Left ventricle myocardium inferior (tissue), 1 donor: Measurements from ENCODE around the gene SECTM1. TPM values are rescaled to one million over a fixed set of nuclear protein-coding genes. Genes with fewer than 3 reads are reported as not detected.

Experiments used
- DNase-seq: peaks from one replicate; pipeline ENCODE4 v3.0.0-alpha.2; 2020
- H3K27ac ChIP-seq: fragments of 200-600 bp; replicated peaks from 2 replicates; pipeline ENCODE4 v1.8.0; 2021
- H3K27me3 ChIP-seq: fragments of 200-600 bp; 2 replicates; pipeline ENCODE4 v1.8.0; 2021; ENCODE audit warnings: low read depth
- H3K36me3 ChIP-seq: fragments of 200-600 bp; 2 replicates; pipeline ENCODE4 v1.8.0; 2021
- H3K4me1 ChIP-seq: fragments of 200-600 bp; 2 replicates; pipeline ENCODE4 v1.8.0; 2021
- H3K4me3 ChIP-seq: fragments of 200-600 bp; 2 replicates; pipeline ENCODE4 v1.8.0; 2021; ENCODE audit warnings: mild to moderate bottlenecking, moderate library complexity
- H3K9me3 ChIP-seq: fragments of 200-600 bp; replicated peaks from 2 replicates; pipeline ENCODE4 v1.8.0; 2021
- CTCF ChIP-seq: fragments of 200-600 bp; IDR thresholded peaks from 2 replicates; pipeline ENCODE4 v1.8.0; 2021; ENCODE audit warnings: antibody characterized with exemption, mild to moderate bottlenecking, borderline replicate concordance
- intact Hi-C: fragments of 100-400 bp; cut with micrococcal nuclease; formaldehyde crosslinking; loops from one replicate; pipeline ENCODE4 v1.11.0; 2022
- total RNA-seq: library from RNA; stranded (reverse); fragmentation: NEBNext Ultra II Directional; extraction: Animal tissue kit (Norgen Biotek cat#: 25700); gene quantifications from one replicate; pipeline ENCODE4 v1.2.1, GENCODE V29; 2021
- donor health status: DM: no; HTN: yes; CAD: no; lungs with severe emphysema.

Gene SECTM1
- total RNA-seq, 1 donor from 2014 or later = 3.9 TPM

DNA sequence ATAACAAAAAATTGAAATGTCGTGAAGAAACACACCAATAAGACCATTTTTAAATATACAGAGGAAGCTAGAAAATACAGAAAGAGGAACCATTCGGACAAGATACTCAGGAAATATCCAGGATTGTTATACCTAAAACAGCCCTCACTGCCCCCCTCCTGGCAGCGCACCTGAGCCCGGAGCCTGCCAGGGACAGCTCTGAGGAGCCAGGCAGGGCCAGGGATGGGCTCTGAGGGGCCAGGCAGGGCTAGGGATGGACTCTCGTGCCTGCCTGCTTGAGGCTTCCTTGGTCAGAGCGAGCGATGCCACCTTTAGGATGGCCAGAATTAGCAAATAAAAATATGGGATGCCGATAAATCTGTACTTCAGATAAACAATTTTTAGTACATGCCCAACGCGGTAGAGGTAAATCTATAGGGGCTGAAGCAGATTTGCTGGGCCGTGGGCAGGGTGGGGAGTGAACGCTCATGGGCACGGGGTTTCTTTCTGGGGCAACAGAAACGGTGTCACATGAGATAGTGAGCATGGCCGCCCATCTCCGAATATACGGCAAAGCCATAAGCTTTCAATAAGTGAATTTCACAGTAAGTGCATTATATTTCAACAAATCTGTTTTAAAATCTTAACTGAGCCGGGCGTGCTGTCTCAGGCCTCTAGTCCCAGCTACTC is 41.9 kb downstream of the SECTM1 start:
- Histone ChIP-seq H3K27ac (peak overlapping the region; percentile 98), H3K4me1 (peaks cover 59% of the 10 kb centered on the region), H3K4me3 (peak overlapping the region; percentile 96), H3K27me3 (no peaks in the 10 kb centered on the region), H3K9me3 (no peaks in the 10 kb centered on the region), H3K36me3 (no peaks in the 10 kb centered on the region)
- intact Hi-C loops = no loop called here
- TF ChIP-seq CTCF = no peak
- DNase-seq = no peak

DNA sequence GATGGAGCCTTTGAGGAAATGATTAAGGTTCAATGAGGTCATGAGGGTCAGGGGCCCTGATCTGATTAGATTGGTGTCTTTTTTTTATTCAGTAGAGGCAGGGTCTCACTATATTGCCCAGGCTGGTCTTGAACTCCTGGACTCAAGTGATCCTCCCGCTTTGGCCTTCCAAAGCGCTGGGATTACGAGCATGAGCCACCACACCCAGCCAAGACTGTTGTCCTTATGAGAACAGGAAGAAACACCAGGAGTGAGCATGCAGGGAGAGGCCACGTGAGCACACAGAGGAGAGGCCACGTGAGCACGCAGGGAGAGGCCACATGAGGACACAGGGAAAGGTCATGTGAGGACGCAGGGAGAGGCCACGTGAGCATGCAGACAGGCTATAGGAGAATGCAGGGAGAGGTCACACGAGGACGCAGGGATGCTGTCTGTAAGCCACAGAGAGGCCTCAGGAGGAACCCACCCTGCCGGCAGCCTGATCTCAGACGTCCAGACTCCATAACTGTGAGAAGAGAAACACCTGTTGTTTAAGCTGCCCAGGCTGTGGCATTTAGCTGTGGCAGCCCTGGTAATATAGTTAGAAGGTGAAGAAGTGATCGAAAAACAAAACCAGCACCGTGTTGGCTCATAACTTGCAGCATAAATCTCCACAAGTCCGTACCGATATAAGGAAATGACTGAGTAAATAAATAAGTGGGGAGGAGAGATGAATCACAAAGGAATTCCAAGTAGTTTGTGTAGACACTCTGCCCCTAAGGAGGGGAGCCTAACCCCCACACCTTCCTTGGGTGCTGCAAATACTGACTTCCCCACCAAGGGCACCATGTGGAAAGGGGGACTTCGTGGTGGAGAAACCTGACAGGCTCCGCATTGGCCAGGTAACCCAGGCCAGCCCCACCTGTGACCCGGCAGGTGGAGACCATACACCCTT is 45.4 kb downstream of the SECTM1 start:
- Histone ChIP-seq H3K4me1 (peaks cover 47% of the 10 kb centered on the region), H3K4me3 (no peak overlapping the region), H3K36me3 (no peaks in the 10 kb centered on the region), H3K27me3 (no peaks in the 10 kb centered on the region), H3K9me3 (no peaks in the 10 kb centered on the region), H3K27ac (peak overlapping the region; percentile 84)
- DNase-seq = peak; percentile 83
- intact Hi-C loops = no loop called here
- TF ChIP-seq CTCF = no peak

DNA sequence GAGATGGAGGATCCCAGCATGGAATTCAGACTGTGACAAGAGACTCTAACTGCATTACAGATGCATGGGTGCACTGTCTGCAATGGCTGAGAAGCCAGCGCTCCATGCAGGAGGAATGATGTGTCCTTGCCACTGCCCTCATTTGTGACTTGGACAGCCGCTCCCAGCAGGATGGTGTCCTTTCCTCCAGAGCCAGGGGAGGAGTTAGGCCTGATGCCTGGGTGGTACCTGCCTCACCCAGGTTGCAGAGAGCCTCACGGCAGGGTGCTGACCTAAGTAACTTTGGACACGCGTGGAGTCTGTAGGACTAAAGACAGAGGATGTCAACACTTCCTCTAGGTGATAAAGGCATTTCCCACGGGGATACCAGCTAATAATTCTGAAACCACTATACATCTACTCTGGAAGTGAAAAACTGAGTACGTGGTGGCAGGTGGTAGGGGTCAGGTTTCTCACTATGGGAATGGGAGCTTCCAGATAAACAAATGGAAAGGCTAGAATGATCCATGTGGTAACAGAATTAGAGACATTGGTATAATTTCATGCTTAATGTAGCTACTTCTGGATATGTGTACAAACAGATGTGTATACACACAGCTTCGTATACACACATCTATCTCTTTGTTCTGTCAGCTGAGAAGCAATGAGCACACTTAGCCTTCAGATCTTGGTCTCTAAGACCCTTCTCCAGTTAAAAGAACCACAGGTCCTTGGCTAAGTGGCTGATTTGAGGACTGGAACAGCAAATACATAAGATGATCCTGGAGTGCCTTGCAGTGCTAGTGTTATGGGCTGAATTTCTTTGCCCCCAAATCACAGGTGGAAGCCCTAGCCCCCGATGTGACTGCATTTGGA is 46.3 kb downstream of the SECTM1 start:
- H3K27ac ChIP-seq = peak overlapping the region; percentile 84
- H3K27me3 ChIP-seq = no peaks in the 10 kb centered on the region
- TF ChIP-seq CTCF = no peak
- H3K4me1 ChIP-seq = peaks cover 45% of the 10 kb centered on the region
- H3K9me3 ChIP-seq = no peaks in the 10 kb centered on the region
- H3K4me3 ChIP-seq = no peak overlapping the region
- H3K36me3 ChIP-seq = no peaks in the 10 kb centered on the region
- DNase-seq = no peak
- intact Hi-C loops = no loop called here

GRCh38 chr17:82285141-82285540 is 48.4 kb downstream of the SECTM1 start:
- DNase-seq = no peak
- intact Hi-C loops = no loop called here
- Histone ChIP-seq H3K4me1 (peaks cover 39% of the 10 kb centered on the region), H3K36me3 (no peaks in the 10 kb centered on the region), H3K27ac (no peak overlapping the region), H3K9me3 (no peaks in the 10 kb centered on the region), H3K4me3 (no peak overlapping the region), H3K27me3 (no peaks in the 10 kb centered on the region)
- no peak for TF ChIP-seq CTCF

DNA sequence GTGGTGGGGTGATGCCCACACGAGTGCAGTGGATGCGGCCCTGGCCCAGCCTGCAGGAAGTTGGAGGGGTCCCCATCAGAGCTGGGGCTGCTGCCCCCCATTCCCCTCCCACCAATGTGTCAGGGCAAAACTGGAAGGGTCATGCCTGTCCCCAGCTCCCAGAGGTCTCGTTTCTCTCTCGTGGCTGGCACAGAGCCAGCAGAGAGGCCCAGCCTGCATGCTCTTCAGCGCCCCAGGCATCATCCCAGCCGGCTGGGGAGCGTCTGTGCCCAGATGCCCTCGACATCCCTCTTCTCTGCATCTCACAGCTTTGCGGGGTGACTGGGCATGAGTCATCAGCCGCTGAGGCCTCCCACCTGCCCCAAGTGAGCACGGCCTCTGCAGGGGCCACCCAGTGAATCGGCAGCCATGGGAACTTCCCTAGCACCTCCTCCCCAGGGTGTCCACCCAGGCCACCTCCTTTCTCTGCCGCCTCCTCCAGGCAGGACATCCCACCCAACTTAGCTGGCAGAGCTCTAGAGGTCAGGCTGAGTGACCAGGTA is 50.3 kb downstream of the SECTM1 start:
- intact Hi-C loops = no loop called here
- no peak for DNase-seq
- TF ChIP-seq CTCF = no peak

More for the DNA sequence above, 50.3 kb downstream of the SECTM1 start:
- H3K4me3 ChIP-seq = no peak overlapping the region
- no peak overlapping the region for H3K27ac ChIP-seq
- H3K36me3 ChIP-seq = no peaks in the 10 kb centered on the region
- peaks cover 23% of the 10 kb centered on the region for H3K4me1 ChIP-seq
- no peaks in the 10 kb centered on the region for H3K27me3 ChIP-seq
- no peaks in the 10 kb centered on the region for H3K9me3 ChIP-seq
